ENCODE measurements around the gene BMPER.

Gene BMPER

DNA sequence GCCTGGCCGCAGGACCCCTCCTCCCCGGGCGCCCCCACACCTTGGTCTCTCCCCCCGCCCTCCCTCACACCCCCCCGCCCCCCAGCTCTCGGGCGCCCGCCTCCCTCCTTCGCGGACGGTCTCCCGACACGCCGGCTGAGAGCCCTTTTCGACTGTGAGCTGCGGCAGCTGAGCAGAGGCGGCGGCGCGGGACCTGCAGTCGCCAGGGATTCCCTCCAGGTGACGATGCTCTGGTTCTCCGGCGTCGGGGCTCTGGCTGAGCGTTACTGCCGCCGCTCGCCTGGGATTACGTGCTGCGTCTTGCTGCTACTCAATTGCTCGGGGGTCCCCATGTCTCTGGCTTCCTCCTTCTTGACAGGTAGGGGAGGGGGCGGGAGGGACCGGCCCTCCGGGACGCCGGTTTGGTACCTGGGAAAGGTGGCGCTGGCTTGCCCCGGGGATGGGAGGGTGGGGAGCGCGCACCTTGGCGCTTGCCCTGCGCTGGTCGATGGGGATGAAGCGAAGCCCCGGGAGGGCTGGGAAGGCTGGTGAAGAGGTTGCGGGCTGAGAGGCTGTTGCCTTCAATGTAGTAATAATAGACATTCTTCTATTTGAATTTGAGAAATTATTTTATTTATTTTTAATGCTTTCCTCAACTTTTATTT, at the start of gene BMPER:
TSS of gene BMPER (plus strand) at position 151 of the 644 bp plus-strand sequence. CDS start at position 226, 75 bp downstream.
- Histone ChIP-seq H3K27me3 (ENCODE audit: control insufficient read depth in 1 of 2, insufficient read depth in 2 of 2, low read length in 2 of 2) (peaks cover 0 to 5% of the 10 kb centered on the region in 2 donors), H3K4me3 (ENCODE audit: low read depth in 1 of 2, low read length in 2 of 2) (peak within 1 kb of the TSS; percentile 35 to 79)

DNA sequence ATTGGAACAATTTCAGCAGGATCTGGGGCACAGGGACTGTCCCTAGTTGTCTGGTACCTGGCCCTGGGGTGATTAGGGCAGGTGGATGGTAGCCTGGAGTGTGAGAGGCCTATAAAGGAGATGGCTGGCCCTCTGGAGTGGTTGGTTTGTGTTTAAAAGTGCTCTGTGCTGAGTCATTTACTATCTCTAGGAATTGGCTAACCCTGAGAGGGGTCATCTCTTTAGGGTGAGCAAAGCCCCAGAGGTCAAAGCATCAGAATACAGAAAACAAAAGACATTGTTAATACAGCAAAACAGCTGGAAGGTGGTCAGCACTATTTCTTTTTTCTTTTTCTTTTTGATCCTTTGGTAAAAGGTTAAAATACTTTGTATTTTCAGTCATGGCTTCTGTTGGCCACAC, 43.4 kb upstream of the BMPER start:
- H3K27me3 ChIP-seq (ENCODE audit: control insufficient read depth in 1 of 2, insufficient read depth in 2 of 2, low read length in 2 of 2) = no peaks in the 10 kb centered on the region
- peaks cover 13% of the 10 kb centered on the region for H3K4me1 ChIP-seq (ENCODE audit: insufficient read depth, low read length)
- no peak overlapping the region for H3K4me3 ChIP-seq (ENCODE audit: low read depth in 1 of 2, low read length in 2 of 2)
- no peaks in the 10 kb centered on the region for H3K9me3 ChIP-seq (ENCODE audit: low read length)
- H3K9ac ChIP-seq (ENCODE audit: low read length) = no peak overlapping the region
- no peaks in the 10 kb centered on the region for H3K36me3 ChIP-seq (ENCODE audit: insufficient read depth, low read length)
- H3K27ac ChIP-seq (ENCODE audit: low read depth, low read length) = no peak overlapping the region

More for the DNA sequence above, at the start of gene BMPER:
- Histone ChIP-seq H3K9ac (ENCODE audit: low read length) (peak within 1 kb of the TSS; percentile 27), H3K4me1 (ENCODE audit: insufficient read depth, low read length) (peaks cover 5% of the 10 kb centered on the region), H3K27ac (ENCODE audit: low read depth, low read length) (no peak within 1 kb of the TSS), H3K36me3 (ENCODE audit: insufficient read depth, low read length) (no peaks in the 10 kb centered on the region), H3K9me3 (ENCODE audit: low read length) (no peaks in the 10 kb centered on the region)

DNA sequence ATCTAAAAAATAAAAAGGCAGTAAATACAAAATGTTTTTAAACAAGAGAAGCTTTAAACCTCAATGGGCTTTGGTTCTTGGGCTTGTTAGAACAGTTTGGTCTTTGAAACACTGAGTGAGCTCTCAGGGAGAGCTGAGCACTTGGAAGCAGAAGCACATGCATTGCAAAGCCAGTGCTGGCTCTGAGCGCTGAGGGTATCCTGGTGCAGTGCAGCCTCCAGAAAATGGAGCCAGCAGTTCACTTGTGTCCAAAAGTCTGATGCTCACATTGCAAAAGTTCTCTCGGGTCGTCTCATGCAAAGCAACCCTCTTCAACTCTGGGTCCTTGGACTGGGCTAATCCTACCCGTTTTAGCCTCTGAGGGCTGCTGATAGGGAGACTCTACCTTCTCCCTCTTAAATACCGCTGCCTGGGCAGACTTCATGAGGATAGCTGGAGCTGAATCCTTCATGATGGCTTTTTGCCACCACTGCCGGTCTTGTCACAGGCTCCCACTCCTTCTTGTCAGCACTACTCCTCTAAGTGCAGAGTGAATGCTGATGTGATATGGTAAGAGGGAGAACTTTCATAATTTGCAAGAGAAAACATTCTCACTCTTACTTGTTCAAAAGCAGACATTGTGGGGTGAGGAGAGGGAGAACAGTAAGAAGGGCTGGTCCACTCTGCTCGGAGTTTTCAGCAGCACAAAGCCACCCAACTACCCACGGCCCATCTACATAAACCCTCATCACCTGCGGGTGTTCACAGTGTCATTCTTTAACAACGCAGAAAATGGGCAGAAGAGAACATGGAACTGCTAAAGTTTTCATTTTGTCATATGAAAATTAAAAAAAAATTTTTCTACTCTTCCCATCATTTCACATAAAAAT, 42.2 kb upstream of the BMPER start:
- H3K36me3 ChIP-seq (ENCODE audit: insufficient read depth, low read length) = no peaks in the 10 kb centered on the region
- no peaks in the 10 kb centered on the region for H3K9me3 ChIP-seq (ENCODE audit: low read length)
- no peak overlapping the region for H3K4me3 ChIP-seq (ENCODE audit: low read depth in 1 of 2, low read length in 2 of 2)
- H3K4me1 ChIP-seq (ENCODE audit: insufficient read depth, low read length) = peaks cover 13% of the 10 kb centered on the region
- H3K27me3 ChIP-seq (ENCODE audit: control insufficient read depth in 1 of 2, insufficient read depth in 2 of 2, low read length in 2 of 2) = no peaks in the 10 kb centered on the region
- no peak overlapping the region for H3K27ac ChIP-seq (ENCODE audit: low read depth, low read length)
- H3K9ac ChIP-seq (ENCODE audit: low read length) = no peak overlapping the region

DNA sequence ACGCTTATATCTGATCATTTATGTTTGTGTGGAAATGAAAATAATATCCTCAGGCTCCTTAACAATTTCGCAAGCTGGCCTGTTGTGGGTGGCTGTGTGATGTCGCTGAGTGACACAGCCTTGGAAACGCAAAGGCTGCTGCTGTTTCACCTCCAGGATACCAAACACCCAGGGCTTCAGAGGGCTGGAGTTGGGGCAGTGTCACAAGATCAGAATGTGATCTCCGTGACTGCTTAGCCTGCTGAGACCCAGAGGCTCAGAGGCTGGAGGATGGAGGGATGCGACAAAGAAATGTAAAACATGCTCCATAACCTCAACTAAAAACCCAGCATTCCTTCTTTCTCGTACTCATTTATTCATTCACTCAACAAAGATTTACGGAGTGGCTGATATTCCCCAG, 37.2 kb upstream of the BMPER start:
- no peak overlapping the region for H3K27ac ChIP-seq (ENCODE audit: low read depth, low read length)
- H3K27me3 ChIP-seq (ENCODE audit: control insufficient read depth in 1 of 2, insufficient read depth in 2 of 2, low read length in 2 of 2) = no peaks in the 10 kb centered on the region
- no peaks in the 10 kb centered on the region for H3K9me3 ChIP-seq (ENCODE audit: low read length)
- no peak overlapping the region for H3K4me3 ChIP-seq (ENCODE audit: low read depth in 1 of 2, low read length in 2 of 2)
- no peaks in the 10 kb centered on the region for H3K36me3 ChIP-seq (ENCODE audit: insufficient read depth, low read length)
- H3K4me1 ChIP-seq (ENCODE audit: insufficient read depth, low read length) = peaks cover 2% of the 10 kb centered on the region
- H3K9ac ChIP-seq (ENCODE audit: low read length) = no peak overlapping the region

DNA sequence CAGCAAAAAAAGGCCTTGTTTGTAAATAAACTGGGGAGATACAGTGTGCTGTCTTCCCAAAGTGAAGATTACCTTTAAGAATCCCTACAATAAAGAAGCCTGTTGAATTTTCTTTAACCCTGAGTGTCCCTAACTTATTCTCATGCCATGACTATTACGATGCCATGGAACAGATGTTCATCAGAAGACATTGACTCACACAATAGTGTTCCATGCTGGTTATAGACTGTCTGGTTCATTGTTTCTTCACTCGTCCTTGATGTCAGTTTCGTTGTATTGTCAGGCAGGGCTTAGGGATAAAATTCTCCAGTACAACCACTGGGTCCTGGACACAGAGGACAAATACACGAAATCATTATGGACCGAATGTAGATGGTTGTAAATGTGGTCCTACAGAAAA, 36.2 kb upstream of the BMPER start:
- Histone ChIP-seq H3K27me3 (ENCODE audit: control insufficient read depth in 1 of 2, insufficient read depth in 2 of 2, low read length in 2 of 2) (no peaks in the 10 kb centered on the region), H3K27ac (ENCODE audit: low read depth, low read length) (no peak overlapping the region), H3K4me1 (ENCODE audit: insufficient read depth, low read length) (no peaks in the 10 kb centered on the region), H3K4me3 (ENCODE audit: low read depth in 1 of 2, low read length in 2 of 2) (no peak overlapping the region), H3K9me3 (ENCODE audit: low read length) (no peaks in the 10 kb centered on the region), H3K9ac (ENCODE audit: low read length) (no peak overlapping the region), H3K36me3 (ENCODE audit: insufficient read depth, low read length) (no peaks in the 10 kb centered on the region)

DNA sequence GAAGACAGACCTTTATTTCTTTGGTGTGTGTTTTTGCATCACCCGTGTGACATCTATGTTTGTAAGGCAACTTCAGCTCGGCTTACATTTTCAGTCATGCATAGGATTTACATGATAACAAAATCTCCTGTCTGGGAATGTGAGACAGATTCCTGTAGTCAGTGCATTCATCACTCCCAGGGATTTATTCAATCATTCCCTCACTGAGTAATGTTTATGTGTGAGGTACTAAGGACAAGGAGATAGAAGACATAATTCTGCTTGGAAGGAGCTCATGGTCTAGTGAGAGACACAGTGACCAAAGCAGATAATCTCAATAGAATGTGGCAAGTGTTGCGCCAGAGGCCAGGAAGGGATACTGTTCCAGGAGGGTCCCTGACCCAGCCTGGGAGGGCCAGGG, 35.2 kb upstream of the BMPER start:
- H3K4me3 ChIP-seq (ENCODE audit: low read depth in 1 of 2, low read length in 2 of 2) = no peak overlapping the region
- no peaks in the 10 kb centered on the region for H3K36me3 ChIP-seq (ENCODE audit: insufficient read depth, low read length)
- H3K4me1 ChIP-seq (ENCODE audit: insufficient read depth, low read length) = no peaks in the 10 kb centered on the region
- H3K9me3 ChIP-seq (ENCODE audit: low read length) = no peaks in the 10 kb centered on the region
- no peaks in the 10 kb centered on the region for H3K27me3 ChIP-seq (ENCODE audit: control insufficient read depth in 1 of 2, insufficient read depth in 2 of 2, low read length in 2 of 2)
- no peak overlapping the region for H3K9ac ChIP-seq (ENCODE audit: low read length)
- no peak overlapping the region for H3K27ac ChIP-seq (ENCODE audit: low read depth, low read length)

DNA sequence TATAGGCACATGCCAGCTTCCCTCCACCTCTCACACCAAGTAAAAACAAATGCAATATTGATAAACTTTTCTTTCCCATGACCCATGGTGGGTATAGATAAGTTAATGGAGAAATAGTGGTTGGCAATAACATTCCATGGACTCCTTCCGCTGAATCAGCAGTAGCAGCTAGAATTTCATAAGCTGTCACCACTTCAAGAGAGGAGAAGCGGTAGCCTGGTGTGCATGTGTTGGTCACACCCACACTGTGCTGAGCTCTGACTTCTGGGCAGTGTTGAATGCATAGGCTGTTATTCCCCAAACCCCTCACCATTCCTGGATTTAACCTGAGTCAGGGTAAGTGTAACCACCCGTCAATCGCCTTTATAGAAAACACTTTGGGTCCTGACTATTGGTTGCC, 32.5 kb upstream of the BMPER start:
- Histone ChIP-seq H3K4me3 (ENCODE audit: low read depth in 1 of 2, low read length in 2 of 2) (no peak overlapping the region), H3K27me3 (ENCODE audit: control insufficient read depth in 1 of 2, insufficient read depth in 2 of 2, low read length in 2 of 2) (no peaks in the 10 kb centered on the region), H3K4me1 (ENCODE audit: insufficient read depth, low read length) (no peaks in the 10 kb centered on the region), H3K9me3 (ENCODE audit: low read length) (no peaks in the 10 kb centered on the region), H3K27ac (ENCODE audit: low read depth, low read length) (no peak overlapping the region), H3K36me3 (ENCODE audit: insufficient read depth, low read length) (no peaks in the 10 kb centered on the region), H3K9ac (ENCODE audit: low read length) (no peak overlapping the region)

DNA sequence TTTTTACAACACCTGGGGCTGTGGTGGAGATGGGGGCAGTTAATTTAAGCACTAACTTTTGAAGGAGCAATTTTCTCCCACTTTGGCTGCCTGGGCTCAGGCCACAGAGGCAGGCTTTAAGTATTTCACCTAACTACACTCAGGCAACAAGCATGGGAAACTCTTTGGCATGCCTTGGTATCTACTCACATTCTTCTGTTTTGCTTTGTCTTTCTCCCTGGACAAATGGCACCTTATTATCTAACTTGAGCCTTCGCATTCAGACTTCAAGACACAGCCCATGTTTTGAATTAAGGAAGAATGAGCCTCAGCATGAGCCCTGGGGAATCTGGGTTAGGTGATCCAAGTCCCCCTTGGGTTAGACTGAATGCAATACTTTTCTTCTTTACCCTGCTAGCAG, 31.8 kb upstream of the BMPER start:
- Histone ChIP-seq H3K9ac (ENCODE audit: low read length) (no peak overlapping the region), H3K27ac (ENCODE audit: low read depth, low read length) (no peak overlapping the region), H3K4me3 (ENCODE audit: low read depth in 1 of 2, low read length in 2 of 2) (no peak overlapping the region), H3K36me3 (ENCODE audit: insufficient read depth, low read length) (no peaks in the 10 kb centered on the region), H3K9me3 (ENCODE audit: low read length) (no peaks in the 10 kb centered on the region), H3K4me1 (ENCODE audit: insufficient read depth, low read length) (no peaks in the 10 kb centered on the region), H3K27me3 (ENCODE audit: control insufficient read depth in 1 of 2, insufficient read depth in 2 of 2, low read length in 2 of 2) (no peaks in the 10 kb centered on the region)

DNA sequence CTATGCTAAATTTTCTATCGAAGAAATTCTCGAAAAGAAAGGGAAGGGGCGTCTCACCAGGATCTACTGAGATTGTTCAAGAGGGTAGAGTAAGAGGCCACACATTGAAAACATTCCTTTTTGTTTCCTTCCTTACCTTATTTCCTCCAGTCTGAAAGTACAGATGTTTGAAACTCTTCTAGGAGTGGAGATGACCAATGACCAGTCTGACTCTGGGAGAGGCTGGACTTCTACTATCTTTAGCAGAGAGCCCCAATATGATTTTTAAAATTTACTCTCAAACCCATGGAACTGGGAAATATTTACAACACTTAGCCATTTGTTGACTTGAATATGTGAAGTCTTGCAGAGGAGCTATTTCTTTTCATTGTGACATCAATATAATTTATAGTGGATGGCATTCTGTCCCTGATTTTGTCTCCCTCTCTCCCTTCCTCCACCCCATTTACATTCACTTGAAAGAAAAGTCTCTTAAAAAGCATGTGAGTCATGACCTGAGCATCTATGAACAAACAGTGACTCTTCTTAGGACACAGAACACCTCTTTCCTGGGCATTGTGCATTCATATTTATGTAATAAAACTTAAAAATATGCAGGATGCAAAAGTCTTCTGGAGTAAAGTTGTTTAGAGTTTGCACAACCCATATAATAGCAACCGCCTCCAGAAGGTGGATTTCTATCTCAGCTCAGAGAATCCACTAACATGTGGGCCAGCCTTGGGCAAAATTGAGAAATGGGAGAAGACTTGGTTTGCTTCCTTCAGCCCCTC, 31.2 kb upstream of the BMPER start:
- Histone ChIP-seq H3K36me3 (ENCODE audit: insufficient read depth, low read length) (no peaks in the 10 kb centered on the region), H3K27ac (ENCODE audit: low read depth, low read length) (no peak overlapping the region), H3K9me3 (ENCODE audit: low read length) (no peaks in the 10 kb centered on the region), H3K4me1 (ENCODE audit: insufficient read depth, low read length) (no peaks in the 10 kb centered on the region), H3K27me3 (ENCODE audit: control insufficient read depth in 1 of 2, insufficient read depth in 2 of 2, low read length in 2 of 2) (no peaks in the 10 kb centered on the region), H3K4me3 (ENCODE audit: low read depth in 1 of 2, low read length in 2 of 2) (no peak overlapping the region), H3K9ac (ENCODE audit: low read length) (no peak overlapping the region)

DNA sequence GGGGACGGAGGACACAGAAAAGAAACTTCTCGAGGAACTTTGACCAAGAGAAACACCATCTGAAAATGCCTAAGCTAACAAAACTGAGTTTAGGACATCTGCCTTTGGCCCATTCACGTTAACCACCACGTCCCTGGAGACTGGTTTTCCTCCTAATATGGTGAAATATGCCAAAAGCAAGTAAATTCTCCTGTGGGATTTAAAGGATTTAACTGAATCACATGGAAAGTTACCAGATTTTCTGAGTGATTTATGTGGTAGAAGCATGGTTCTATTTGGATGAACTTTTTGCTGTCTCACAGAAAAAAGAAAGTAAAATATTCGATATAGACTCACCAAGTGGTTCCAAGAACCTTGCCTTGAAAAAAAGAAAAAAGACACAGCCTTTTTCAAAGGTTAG, 30.4 kb upstream of the BMPER start:
- Histone ChIP-seq H3K4me3 (ENCODE audit: low read depth in 1 of 2, low read length in 2 of 2) (no peak overlapping the region), H3K4me1 (ENCODE audit: insufficient read depth, low read length) (no peaks in the 10 kb centered on the region), H3K27ac (ENCODE audit: low read depth, low read length) (no peak overlapping the region), H3K9me3 (ENCODE audit: low read length) (no peaks in the 10 kb centered on the region), H3K36me3 (ENCODE audit: insufficient read depth, low read length) (no peaks in the 10 kb centered on the region), H3K9ac (ENCODE audit: low read length) (no peak overlapping the region), H3K27me3 (ENCODE audit: control insufficient read depth in 1 of 2, insufficient read depth in 2 of 2, low read length in 2 of 2) (no peaks in the 10 kb centered on the region)

DNA sequence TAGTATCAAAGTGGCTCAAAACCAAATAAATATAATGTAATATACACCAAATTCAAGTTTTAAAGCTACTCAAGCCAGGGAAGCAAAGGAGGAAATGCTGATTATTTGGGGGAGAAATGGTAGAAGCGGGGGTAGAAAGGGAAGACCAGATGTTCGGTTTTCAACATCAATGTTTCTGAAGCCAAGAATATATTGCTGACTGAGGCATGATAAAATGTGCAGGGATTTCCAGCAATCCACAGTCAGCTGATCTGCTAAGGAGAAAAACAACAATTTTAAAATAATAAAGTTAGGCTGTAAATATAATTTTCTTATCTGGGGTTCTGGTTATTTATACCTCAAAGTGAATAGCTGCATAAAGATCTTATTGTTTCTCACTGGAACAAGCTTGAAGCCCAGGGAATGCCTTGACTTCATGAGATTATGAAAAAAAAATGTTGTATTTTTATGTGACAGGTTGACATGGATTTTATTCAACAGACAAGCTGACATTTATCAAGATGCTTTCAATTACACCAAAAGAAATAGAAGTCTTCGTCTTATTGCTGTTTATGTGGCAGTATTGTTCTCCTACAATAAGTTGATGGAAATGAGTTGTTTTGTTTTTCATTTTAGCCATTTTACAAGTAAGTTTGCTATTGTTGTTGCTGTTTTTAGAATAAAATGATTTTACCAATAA, 28.6 kb upstream of the BMPER start:
- Histone ChIP-seq H3K27ac (ENCODE audit: low read depth, low read length) (no peak overlapping the region), H3K36me3 (ENCODE audit: insufficient read depth, low read length) (no peaks in the 10 kb centered on the region), H3K4me1 (ENCODE audit: insufficient read depth, low read length) (no peaks in the 10 kb centered on the region), H3K4me3 (ENCODE audit: low read depth in 1 of 2, low read length in 2 of 2) (no peak overlapping the region), H3K9me3 (ENCODE audit: low read length) (no peaks in the 10 kb centered on the region), H3K27me3 (ENCODE audit: control insufficient read depth in 1 of 2, insufficient read depth in 2 of 2, low read length in 2 of 2) (no peaks in the 10 kb centered on the region), H3K9ac (ENCODE audit: low read length) (no peak overlapping the region)
